Measurements from ENCODE around the gene PSMC2. TPM values are rescaled to one million over a fixed set of nuclear protein-coding genes. Genes with fewer than 3 reads are reported as not detected.

PSMC2 gene
- total and polyA plus RNA-seq, 4 donors, result 92.2 to 158 (median 97.1) TPM

DNA sequence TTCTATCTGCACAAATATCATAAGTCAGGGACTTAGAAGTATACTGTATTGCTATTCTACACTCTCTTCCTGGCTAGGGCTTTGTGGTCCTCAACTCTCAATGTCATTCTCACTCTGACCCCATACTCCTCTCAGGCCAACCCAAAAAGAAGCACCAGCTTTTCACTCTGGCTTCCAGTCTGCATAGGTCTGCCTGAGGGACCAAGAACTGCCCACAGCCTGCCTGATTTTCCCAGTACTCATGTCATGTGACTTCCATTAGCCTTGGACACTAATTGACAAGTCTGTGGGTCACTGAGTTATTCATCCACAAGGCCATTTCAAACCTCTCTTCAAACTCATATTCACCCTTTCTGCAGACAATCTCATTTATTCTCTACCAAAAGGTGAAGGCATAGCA lies 30.4 kb upstream of the PSMC2 start:
- DNase-seq (ENCODE audit: low spot score), result no peak

More for the DNA sequence above, 30.4 kb upstream of the PSMC2 start:
- Histone ChIP-seq H3K4me3 (ENCODE audit: low read depth in 1 of 3, low read length in 3 of 3) (no peak overlapping the region), H3K27me3 (ENCODE audit: control insufficient read depth in 4 of 4, insufficient read depth in 4 of 4, low read length in 3 of 4) (no peaks in the 10 kb centered on the region), H3K4me1 (ENCODE audit: control insufficient read depth in 4 of 4, insufficient read depth in 4 of 4, low read length in 3 of 4) (peaks cover 0 to 1% (median 0%) of the 10 kb centered on the region in 4 donors), H3K27ac (ENCODE audit: low read depth in 1 of 2, low read length in 2 of 2) (no peak overlapping the region), H3K9me3 (ENCODE audit: control insufficient read depth in 4 of 4, low read length in 3 of 4) (no peaks in the 10 kb centered on the region), H3K36me3 (ENCODE audit: control insufficient read depth in 4 of 4, insufficient read depth in 3 of 4, low read depth in 1 of 4, low read length in 3 of 4) (peaks cover 16 to 76% (median 69%) of the 10 kb centered on the region in 4 donors), H3K9ac (ENCODE audit: low read depth in 1 of 2, low read length in 2 of 2) (no peak overlapping the region)
- TF ChIP-seq RAD21 (IDR thresholded peaks at IDR 0.05), result no peak
- TF ChIP-seq, protein P1, sequence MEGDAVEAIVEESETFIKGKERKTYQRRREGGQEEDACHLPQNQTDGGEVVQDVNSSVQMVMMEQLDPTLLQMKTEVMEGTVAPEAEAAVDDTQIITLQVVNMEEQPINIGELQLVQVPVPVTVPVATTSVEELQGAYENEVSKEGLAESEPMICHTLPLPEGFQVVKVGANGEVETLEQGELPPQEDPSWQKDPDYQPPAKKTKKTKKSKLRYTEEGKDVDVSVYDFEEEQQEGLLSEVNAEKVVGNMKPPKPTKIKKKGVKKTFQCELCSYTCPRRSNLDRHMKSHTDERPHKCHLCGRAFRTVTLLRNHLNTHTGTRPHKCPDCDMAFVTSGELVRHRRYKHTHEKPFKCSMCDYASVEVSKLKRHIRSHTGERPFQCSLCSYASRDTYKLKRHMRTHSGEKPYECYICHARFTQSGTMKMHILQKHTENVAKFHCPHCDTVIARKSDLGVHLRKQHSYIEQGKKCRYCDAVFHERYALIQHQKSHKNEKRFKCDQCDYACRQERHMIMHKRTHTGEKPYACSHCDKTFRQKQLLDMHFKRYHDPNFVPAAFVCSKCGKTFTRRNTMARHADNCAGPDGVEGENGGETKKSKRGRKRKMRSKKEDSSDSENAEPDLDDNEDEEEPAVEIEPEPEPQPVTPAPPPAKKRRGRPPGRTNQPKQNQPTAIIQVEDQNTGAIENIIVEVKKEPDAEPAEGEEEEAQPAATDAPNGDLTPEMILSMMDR (IDR thresholded peaks at IDR 0.05; ENCODE audit: low read depth, low read length, missing input control), result no peak
- no peak for TF ChIP-seq SP1 (IDR thresholded peaks at IDR 0.05)
- TF ChIP-seq RXRA (IDR thresholded peaks at IDR 0.05), result no peak
- TF ChIP-seq TAF1 (conservative IDR thresholded peaks at IDR 0.05), result no peak
- no peak for TF ChIP-seq MAX (IDR thresholded peaks at IDR 0.05)
- no peak for TF ChIP-seq FOXA2 (IDR thresholded peaks at IDR 0.05)
- no peak for TF ChIP-seq REST (IDR thresholded peaks at IDR 0.05)
- TF ChIP-seq YY1 (IDR thresholded peaks at IDR 0.05), result no peak
- no peak for TF ChIP-seq NR2F2 (IDR thresholded peaks at IDR 0.05)
- TF ChIP-seq, protein P2, sequence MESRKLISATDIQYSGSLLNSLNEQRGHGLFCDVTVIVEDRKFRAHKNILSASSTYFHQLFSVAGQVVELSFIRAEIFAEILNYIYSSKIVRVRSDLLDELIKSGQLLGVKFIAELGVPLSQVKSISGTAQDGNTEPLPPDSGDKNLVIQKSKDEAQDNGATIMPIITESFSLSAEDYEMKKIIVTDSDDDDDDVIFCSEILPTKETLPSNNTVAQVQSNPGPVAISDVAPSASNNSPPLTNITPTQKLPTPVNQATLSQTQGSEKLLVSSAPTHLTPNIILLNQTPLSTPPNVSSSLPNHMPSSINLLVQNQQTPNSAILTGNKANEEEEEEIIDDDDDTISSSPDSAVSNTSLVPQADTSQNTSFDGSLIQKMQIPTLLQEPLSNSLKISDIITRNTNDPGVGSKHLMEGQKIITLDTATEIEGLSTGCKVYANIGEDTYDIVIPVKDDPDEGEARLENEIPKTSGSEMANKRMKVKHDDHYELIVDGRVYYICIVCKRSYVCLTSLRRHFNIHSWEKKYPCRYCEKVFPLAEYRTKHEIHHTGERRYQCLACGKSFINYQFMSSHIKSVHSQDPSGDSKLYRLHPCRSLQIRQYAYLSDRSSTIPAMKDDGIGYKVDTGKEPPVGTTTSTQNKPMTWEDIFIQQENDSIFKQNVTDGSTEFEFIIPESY (IDR thresholded peaks at IDR 0.05), result no peak
- TF ChIP-seq, protein P3, sequence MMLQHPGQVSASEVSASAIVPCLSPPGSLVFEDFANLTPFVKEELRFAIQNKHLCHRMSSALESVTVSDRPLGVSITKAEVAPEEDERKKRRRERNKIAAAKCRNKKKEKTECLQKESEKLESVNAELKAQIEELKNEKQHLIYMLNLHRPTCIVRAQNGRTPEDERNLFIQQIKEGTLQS (IDR thresholded peaks at IDR 0.05), result no peak
- no peak for TF ChIP-seq GABPA (IDR thresholded peaks at IDR 0.05 in 1 of 2, conservative IDR thresholded peaks at IDR 0.05 in 1 of 2)
- TF ChIP-seq HNF4G (IDR thresholded peaks at IDR 0.05), result no peak
- no peak for TF ChIP-seq HNF4A (conservative IDR thresholded peaks at IDR 0.05)
- TF ChIP-seq EGR1 (IDR thresholded peaks at IDR 0.05; ENCODE audit: low read depth in 2 of 2), result no peak
